ENCODE data around the gene PCBP3. TPM values are rescaled to one million over a fixed set of nuclear protein-coding genes. Genes with fewer than 3 reads are reported as not detected.
"Not testable (repeated sequence)": the region's sequence is repeated elsewhere in the genome, so short reads cannot be mapped to it uniquely, and the experiment has no call there.

PCBP3 gene
- total RNA-seq, 1 donor from 2014 or later = 5.5 TPM

DNA sequence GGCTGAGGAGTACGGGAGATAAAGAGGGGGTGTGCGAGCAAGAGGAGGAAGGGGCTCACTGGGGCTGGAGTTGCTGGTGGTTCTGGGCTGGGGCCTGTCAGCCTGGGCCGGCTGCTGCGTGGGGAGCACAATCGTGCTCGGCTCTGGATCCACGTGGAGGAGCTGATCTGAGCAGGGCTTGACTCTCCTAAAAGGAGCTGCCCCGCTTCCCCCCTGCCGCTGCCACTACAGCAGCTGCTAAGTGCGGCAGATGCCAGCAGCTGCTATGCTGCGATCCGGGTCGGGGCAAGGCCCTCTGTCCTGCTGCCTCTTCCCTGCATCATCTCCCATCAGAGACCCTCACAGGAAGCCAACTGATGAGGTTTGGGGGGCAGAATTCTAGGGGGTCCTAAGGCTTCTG is 165.9 kb downstream of the PCBP3 start:
- DNase-seq = no peak

DNA sequence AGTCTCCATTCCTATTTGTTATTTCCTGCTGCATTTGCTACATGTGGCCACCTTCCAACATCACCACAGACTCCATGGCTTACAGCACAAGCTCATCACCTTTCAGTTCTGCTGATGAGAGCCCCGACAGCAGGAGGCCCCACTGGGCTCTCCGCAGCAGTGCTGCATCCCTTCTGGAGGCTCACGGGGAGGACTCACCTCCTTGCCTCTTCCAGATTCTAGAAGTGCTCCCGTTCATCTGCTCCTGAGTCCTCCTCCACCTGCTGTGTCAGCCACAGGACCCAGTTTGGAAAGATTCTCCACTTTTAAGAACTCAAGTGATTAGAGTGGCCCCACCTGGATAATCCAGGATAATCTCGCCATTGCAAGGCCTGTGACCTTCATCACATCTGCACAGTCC is 167.6 kb downstream of the PCBP3 start:
- DNase-seq = no peak

DNA sequence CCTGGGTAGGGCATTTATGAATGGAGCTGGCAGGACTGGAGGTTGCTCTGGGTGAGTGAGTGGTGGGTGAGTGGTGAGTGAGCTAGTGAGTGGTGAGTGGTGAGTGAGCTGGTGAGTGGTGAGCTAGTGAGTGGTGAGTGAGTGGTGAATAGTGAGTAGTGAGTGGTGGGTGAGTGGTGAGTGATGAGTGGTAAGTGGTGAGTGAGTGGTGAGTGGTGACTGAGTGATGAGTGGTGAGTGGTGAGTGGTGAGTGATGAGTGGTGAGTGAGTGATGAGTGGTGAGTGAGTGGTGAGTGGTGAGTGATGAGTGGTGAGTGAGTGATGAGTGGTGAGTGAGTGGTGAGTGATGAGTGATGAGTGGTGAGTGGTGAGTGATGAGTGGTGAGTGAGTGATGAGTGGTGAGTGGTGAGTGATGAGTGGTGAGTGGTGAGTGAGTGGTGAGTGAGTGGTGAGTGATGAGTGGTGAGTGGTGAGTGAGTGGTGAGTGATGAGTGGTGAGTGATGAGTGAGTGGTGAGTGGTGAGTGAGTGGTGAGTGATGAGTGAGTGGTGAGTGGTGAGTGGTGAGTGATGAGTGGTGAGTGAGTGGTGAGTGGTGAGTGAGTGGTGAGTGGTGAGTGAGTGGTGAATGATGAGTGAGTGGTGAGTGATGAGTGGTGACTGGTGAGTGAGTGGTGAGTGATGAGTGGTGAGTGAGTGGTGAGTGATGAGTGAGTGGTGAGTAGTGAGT is 170.8 kb downstream of the PCBP3 start:
- DNase-seq = not testable (repeated sequence)

DNA sequence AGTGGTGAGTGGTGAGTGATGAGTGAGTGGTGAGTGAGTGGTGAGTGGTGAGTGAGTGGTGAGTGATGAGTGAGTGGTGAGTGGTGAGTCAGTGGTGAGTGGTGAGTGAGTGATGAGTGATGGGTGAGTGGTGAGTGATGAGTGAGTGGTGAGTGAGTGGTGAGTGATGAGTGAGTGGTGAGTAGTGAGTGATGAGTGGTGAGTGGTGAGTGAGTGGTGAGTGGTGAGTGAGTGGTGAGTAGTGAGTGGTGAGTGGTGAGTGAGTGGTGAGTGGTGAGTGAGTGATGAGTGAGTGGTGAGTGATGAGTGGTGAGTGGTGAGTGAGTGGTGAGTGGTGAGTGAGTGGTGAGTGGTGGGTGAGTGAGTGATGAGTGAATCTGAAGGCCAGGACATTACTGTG is 172.3 kb downstream of the PCBP3 start:
- not testable (repeated sequence) for DNase-seq

DNA sequence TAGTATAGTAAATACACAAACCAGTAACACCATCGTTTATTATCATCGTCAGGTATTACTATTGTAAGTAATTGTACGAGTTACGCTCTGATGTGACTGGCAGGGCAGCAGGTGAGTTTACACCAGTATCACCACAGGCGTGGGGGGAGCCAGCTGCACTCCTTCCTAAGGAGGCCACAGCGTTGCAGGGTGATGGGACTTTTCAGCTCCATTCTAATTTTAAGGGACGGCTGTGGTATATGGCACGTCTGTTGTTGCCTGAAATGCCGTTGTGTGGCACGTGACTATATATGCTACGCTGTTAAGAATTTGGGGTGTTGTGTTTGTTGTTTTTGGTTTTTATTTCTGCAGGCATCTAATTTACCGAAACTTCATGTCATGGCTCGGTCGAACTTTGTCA is 173.3 kb downstream of the PCBP3 start:
- no peak for DNase-seq

DNA sequence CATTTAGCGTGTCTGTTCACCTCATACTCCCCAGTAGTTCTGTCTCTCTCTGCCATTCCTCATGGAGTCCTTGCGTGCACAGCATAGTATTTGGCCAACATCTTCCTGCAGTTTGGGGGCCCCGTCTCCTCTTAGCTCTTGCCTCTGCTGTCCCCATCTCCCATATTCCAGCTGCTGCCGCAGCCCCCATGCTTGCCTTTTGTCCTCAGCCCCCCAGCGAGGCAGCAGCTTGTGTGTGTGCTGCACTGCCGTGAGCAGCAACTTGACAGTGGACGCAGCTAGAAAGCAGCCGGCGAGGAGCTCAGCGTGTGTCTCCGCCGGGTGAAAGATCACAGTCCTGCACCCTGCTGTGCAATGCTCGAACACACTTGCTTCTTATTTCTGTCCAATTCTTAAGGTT is 173.8 kb downstream of the PCBP3 start:
- no peak for DNase-seq

DNA sequence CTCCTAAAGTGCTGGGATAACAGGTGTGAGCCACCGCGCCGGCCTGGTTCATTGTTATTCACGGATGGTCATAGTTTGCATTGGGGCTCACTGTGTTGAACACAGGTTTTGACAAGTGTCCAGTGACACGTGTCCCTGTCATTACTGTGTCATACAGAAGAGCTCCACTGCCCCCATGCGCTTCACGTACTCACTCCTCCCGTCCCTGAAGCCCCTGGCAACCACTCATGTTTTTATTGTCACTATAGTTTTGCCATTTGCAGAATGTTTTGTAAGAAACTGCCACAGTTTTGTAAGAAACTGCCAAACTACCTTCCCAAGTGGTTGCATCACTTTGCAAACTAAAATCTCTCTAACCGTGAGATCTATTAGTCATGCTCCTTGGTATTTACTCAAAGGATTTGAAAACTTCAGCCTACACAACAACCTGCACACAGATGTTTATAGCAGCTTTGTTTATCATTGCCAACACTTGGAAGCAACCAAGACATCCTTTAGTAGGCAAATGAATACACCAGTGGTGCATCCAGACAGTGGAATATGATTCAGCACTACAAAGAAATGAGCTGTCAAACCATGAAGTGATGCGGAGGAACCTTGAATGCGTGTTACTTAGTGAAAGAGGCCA is 174.9 kb downstream of the PCBP3 start:
- no peak for DNase-seq

DNA sequence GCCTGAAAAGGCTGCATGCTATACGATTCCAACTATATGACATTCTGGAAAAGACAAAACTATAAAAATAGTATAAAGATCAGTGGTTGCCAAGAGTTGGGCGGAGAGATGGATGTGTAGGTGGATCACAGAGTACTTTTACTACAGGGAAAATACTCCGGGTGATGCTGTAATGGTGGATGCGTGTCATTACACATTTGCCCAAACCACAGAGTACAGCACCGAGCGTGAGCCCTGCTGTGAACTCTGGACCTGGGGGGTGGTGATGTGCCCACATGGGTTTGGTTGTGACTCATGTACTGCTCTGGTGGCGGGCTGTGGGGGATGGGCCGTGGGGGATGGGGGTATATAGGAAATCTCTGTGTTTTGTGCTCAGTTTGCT is 175.4 kb downstream of the PCBP3 start:
- DNase-seq = no peak

DNA sequence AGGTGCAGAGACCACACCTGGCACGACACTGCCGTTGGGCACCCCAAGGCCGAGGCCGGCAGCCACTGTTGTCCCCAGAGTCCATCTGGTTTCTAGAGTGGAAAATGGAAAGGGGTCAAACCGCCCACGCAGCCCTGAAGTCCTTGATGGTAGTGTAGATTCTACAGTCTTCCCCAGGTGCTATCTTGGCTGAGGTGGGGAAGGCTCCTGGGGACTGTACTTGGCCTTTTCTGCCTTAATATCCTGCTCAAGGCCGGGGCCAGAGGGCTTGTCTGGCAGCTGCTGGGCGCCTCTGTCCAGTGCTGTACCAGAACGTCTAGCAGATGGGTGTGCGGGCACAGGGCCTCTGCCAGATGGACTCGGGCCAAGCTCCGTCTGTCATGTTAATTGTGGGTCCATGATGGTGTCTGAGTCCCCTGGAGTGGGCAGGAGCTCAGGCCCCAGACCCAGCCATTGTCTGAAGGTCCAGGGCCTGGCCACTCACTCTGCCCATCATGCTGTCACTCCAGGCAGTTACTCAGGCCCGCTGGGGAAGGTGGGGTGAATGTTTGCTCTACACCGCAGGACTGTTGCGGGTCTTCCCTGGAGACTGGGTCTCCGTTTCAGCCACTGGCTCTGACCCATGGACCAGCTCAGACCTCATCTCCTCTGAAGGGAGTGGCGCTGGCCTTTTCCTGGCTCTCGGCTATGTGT is 176.1 kb downstream of the PCBP3 start:
- no peak for DNase-seq

DNA sequence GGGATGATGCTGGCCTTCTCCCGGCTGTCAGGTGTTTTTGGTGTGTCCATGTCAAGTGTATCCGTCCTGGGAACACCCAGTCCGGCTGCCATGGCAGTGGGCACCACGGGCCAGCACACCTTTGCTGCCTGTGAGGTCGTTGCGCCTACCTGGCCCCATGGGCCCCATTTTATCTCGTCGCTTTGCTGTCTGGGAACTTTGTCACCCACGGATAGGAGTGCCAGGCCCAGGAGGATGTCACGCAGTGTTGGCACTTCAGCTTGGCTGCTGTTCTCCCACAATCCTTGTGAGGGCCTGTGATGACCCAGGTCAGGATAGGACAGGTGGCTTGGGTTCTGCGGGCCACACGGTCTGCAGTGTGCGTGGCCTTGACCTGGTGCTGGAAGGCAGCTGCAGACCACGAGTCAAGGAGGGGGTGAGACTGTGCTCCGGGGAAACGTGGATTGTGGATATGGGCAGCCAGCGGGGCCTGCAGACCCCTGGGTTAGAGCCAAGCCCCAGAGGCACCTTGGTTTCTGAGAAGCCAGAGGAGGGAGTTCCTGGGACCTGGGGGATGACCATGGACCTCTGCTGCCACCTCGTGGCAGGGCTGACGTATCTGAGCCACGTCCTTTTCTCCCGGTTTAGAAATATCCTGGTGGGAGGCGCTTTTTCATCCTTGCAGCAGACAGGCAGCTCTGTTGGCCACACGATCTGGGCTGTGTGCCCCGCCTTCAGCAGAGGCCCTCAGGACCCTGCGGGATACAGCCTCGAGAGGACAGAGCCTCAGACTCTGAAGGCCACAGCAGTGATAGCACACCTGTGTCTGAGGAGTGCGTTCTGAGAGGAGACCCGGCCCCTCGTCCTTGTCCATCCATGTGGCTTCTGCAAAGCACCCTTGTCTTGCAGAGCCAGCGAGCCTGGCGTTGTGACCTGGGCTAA is 176.9 kb downstream of the PCBP3 start:
- peak; percentile 51 for DNase-seq

DNA sequence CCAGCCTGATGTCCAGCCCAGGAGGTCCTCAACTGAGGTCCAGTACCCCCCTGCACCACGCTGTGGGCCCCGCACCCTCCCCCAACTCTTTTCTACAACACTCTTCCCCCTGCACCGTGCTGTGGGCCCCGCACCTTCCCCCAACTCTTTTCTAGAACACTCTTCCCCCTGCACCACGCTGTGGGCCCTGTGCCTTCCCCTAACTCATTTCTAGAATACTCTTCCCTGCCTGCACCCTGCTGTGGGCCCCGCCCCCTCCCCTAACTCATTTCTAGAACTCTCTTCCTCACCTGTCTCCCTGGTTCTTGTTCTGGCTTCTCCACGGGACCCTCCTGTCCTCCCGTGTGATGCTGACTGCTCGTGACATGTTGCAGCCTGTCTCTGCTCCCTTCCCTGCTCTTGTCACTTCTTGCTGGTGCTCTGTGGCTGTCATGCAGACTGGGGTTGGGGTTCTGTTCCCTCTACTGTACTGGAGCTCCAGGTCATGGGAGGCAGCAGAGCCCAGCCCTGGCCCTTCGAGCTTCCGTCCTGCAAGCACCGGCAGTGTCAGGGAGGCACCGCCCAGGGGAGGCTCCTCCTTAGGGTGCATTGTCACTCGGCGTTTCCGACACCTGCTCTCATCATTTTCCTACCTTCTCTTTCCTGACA is 177.9 kb downstream of the PCBP3 start:
- no peak for DNase-seq

DNA sequence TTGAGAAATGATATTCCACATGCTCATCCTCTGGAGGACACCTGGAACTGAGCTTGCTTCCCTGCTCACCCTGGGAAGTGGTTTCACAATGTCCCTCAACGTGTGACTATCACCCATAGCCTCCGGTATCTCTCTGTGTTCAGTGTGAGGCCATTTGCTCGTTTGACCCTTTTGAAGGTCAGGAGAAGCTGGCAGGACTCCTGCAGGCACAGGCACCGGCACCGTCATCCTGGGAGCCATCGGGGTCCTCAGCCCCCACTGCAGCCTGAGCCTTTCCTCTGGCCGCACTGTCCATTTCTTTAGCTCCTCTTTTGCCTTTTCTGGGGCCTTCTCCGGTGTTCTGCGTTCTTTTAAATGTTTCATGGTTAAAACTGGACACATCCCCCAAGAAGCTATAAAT is 178.5 kb downstream of the PCBP3 start:
- no peak for DNase-seq

DNA sequence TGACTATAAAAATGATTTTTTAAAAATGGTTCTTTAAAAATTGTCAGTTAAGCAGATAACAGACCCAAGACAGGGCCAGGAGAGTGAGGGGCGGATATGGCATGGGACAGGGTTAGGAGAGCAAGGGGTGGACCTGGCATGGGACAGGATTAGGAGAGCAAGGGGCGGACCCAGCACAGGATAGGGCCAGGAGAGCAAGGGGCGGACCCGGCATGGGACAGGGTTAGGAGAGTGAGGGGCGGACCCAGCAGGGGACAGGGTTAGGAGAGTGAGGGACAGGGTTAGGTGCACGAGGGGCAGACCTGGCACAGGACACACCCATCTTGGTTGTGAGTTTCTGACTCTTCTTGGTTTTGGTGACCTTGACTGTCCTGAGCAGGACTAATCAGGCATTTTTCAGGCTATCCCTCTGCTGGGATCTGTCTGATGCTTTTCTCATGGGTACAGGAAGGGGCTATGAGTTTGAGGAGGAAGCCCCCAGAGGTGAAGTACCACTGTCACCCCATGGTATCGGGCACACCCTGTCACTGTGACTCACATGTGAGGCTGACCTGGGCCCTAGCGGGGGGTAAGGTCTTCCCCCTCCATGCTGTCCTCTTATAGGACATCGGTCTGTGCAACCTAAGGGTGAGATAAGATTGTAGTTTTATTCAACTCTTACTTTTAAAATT is 179.0 kb downstream of the PCBP3 start:
- DNase-seq = no peak

DNA sequence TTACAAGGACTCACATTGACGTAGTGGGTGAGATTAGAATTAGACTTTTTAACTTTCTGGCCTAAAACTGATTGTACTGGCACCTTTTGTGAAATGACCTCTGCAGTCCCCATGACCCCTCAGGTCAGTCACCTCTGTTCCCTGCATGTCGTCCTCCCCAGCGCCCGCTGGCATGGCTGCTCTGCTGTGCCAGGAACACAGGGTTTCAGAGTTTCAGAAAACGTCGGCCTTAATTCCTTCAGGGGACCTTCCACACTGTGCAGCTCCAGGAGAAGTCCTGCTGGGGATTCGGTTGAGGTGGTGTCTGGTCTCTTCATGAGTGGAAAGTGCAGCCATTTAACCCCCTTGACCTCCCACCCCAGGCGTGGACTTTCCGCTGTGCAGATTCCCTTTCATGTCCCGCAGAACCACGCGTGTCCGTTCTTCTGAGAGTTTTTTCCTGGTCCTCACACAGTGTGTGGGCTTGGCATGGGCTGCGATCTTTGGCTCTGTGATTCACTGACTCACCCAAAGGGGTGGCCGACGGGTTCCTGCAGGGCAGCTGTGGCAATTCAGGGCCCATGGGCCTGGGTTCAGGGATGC is 179.7 kb downstream of the PCBP3 start:
- DNase-seq = no peak

DNA sequence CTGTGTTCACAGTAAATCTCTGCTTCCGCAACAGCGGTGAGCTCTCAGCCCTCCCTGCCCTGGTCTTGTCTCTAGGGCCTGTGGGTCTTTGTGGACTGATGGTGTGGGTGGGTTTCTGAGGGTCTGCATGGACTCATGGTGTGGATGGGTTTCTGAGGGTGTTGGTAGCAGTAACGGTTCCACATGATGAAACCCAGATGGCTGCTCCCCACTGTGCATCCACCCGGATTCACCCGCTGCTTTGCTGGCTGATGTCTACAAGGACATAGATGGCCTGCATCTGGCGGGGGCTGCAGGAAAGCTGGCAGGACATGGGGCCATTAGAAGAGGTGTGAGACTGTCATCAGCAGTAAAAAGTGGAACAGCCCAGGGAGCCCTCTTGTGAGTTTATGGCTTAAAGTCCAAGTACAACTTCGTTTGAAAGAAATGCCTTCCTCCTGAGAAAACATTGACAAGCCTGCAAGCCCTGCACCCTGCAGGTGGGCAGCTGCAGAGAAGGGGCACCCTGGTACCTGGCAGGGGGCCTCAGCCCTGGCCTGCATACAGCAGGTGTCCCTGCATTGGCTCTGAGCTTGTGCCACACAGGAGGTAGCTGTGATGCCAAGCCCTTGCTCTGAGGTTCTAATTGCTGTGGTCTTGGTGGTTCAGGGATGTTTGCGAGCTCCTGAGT is 181.2 kb downstream of the PCBP3 start:
- DNase-seq = no peak

DNA sequence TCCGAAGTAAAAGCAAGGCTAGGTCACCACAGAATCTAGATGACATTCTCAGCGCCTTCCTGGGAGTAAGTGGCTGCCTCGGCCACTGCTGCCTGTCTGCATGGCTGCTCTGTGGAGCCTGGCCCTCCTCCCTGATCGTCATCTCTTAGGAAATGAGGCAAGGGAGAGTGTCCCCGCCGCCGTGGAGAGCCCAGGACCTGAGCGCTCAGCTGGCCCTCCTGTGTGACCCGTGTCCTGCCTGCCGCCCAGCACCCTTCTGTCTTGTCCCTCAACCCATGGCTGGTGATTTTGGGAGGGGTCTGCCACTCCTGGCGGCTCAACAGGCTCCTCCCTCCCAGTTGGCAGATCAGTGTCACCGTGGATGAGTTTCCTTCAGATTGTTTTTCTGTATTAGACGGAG is 181.7 kb downstream of the PCBP3 start:
- DNase-seq = no peak

DNA sequence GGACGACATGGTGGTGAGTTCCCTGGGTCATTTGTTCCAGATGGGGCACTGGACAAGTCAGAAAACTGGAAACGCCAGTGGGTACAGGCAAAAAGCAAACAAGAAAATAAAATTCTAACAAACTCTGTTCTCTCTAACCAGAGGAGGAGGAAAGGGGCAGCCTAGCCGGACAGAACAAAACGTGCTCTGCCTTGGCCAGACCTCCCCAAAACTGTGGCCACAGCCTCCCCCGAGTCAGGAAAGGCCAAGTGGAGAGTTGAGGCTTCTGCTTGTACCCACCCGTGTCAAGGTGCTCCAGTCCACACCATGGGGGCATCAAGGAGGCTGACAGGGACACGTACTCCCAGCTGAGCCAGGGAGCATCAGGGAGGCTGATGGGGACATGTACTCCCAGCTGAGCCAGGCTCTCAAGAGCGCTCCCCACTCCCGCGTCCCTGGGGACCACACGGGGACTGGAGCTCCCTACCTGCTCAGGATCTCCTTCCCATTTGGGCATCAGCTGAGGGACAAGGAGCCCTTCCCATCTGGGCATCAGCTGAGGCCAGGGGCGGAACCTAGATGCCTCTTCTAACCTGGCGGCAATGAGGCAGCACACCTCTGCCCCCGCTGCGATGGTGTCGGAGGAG is 183.3 kb downstream of the PCBP3 start:
- no peak for DNase-seq

DNA sequence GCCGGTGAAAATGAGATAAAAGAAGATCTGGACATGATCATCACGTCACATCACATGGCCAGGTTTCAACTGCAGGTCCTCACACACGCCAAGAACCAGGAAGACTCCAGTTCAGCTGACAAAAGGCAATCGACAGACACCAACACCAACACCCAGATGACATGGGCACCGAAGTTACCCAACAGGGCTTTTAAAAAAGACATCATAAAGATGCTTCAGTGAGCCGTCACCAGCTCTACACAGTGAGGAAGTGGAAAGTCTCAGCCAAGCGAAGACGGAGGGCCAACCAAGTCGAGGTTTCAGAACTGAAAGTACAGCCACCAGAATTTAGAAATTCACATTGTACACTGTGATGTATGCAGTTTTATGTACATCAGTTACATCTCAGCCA is 183.8 kb downstream of the PCBP3 start:
- no peak for DNase-seq

DNA sequence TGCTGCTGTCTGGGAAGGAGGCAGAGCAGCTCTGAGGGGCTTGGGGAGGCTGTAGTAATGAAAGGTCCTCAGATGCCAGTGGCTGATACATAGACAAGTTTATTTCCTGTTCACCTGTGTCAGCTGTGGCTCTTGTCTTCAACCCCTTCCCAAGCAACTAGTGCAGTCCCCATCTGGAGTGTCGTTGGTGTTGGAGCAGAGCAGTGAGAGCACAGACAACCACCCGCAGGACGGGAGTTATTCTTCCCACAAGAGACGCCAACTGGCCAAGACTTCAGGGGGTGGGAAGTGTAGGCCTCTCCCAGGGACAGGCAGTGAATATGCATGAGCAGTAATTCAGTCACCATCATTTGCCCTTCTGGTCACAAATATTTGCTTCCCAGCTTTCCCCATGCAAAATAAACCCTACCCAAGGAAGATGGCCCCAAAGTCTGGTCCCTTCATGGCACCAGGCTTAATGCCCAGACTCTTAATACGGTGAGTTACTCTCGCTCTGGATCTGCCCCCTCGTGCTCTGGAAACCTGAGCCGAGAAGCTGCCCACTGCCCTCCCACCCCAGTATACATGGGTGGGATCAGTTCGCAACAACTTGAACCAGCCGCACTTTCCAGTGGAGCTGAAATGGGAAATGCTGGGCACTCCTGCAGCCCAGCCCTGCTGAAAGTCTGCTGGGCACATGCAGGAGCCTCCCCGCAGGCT is 184.5 kb downstream of the PCBP3 start:
- no peak for DNase-seq
